Breast epithelium (tissue), 4 donors: Measurements from ENCODE around the gene RAP2C. TPM values are rescaled to one million over a fixed set of nuclear protein-coding genes. Genes with fewer than 3 reads are reported as not detected.

Source experiments
- DNase-seq, 2 donors: peaks; one replicate each; pipeline ENCODE4 v3.0.0-alpha.2; 2019; ENCODE audit warnings: low spot score in 2 of 2
- H3K27ac ChIP-seq, 2 donors: fragments of 200-600 bp; sonication (generic) in 1 of 2; one replicate each; pipeline ENCODE4 v1.5.1; 2016 to 2019; ENCODE audit warnings: mild to moderate bottlenecking in 1 of 2
- H3K27me3 ChIP-seq, 2 donors: fragments of 200-600 bp; sonication (generic) in 1 of 2; one replicate each; pipeline versions ENCODE4 v1.5.1 to v1.6.0; 2017 to 2019; ENCODE audit warnings: control low read depth in 1 of 2, mild to moderate bottlenecking in 1 of 2
- H3K36me3 ChIP-seq: fragments of 200-600 bp; one replicate; pipeline ENCODE4 v1.5.1; 2019
- H3K4me1 ChIP-seq, 2 donors: fragments of 200-600 bp; sonication (generic); one replicate each; pipeline ENCODE4 v1.5.1; 2016 to 2019; ENCODE audit warnings: control low read depth in 1 of 2
- H3K4me3 ChIP-seq, 3 donors: fragments of 200-600 bp; sonication (generic); 1 replicate in 2 of 3; 2 replicates in 1 of 3; pipeline ENCODE4 v1.5.1; 2016 to 2019; ENCODE audit warnings: mild to moderate bottlenecking in 3 of 3, moderate library complexity in 2 of 3
- H3K9me3 ChIP-seq, 2 donors: fragments of 200-600 bp; sonication (generic) in 1 of 2; one replicate each; pipeline ENCODE4 v1.5.1; 2016 to 2019; ENCODE audit warnings: control low read depth in 1 of 2
- CTCF ChIP-seq, 3 donors: fragments of 450-650 bp; IDR thresholded peaks; one replicate each; pipeline ENCODE4 v1.5.1; 2016 to 2017; ENCODE audit warnings: antibody characterized with exemption in 3 of 3, mild to moderate bottlenecking in 3 of 3, moderate library complexity in 3 of 3
- POLR2A ChIP-seq: fragments of 450-650 bp; IDR thresholded peaks from one replicate; pipeline ENCODE4 v1.6.1; 2016; ENCODE audit warnings: antibody characterized with exemption, mild to moderate bottlenecking, moderate library complexity
- POLR2AphosphoS5 ChIP-seq, 3 donors: sonication (generic); formaldehyde crosslinking; IDR thresholded peaks; one replicate each; pipeline ENCODE4 v1.6.1; 2017; ENCODE audit warnings: antibody characterized with exemption in 3 of 3
- intact Hi-C: fragments of 100-400 bp; cut with DNase I; formaldehyde crosslinking; loops from one replicate; pipeline ENCODE4 v1.15.1; 2023; ENCODE audit warnings: low total_unique reads
- total RNA-seq, 3 donors: library from RNA; depleted of rRNA; stranded (reverse); fragments of >200 nt; gene quantifications; one replicate each; pipeline ENCODE4 v1.1.0, GENCODE V29; 2016

RAP2C gene
- total RNA-seq, 3 donors from 2014 or later = 14.1 to 22.1 (median 18.0) TPM

GRCh38 chrX:132226169-132226568 is 6.9 kb upstream of the RAP2C start:
- peaks cover 0 to 26% of the 10 kb centered on the region in 2 donors for H3K27me3 ChIP-seq
- no peaks in the 10 kb centered on the region for H3K4me1 ChIP-seq
- DNase-seq = no peak
- H3K4me3 ChIP-seq = no peak overlapping the region
- no peaks in the 10 kb centered on the region for H3K9me3 ChIP-seq
- H3K36me3 ChIP-seq = no peaks in the 10 kb centered on the region
- intact Hi-C loops = no loop called here
- no peak overlapping the region for H3K27ac ChIP-seq
- TF ChIP-seq CTCF (IDR thresholded peaks at IDR 0.05) (peak in 1 of 3 donors; percentile 14), POLR2AphosphoS5 (IDR thresholded peaks at IDR 0.05) (no peak), POLR2A (no peak)

GRCh38 chrX:132218100-132218812 is 991 bp downstream of the RAP2C start:
- H3K4me3 ChIP-seq = peak overlapping the region; percentile 77 to 83 (median 80)
- H3K36me3 ChIP-seq = no peaks in the 10 kb centered on the region
- no peaks in the 10 kb centered on the region for H3K9me3 ChIP-seq
- peak; percentile 20 to 50 (median 33) for TF ChIP-seq POLR2AphosphoS5 (IDR thresholded peaks at IDR 0.05)
- no peak for TF ChIP-seq POLR2A
- TF ChIP-seq CTCF (IDR thresholded peaks at IDR 0.05) = no peak
- H3K27ac ChIP-seq = peak overlapping the region; percentile 95 to 98
- no peaks in the 10 kb centered on the region for H3K4me1 ChIP-seq
- peak; percentile 68 to 71 for DNase-seq
- peaks cover 0 to 9% of the 10 kb centered on the region in 2 donors for H3K27me3 ChIP-seq
- intact Hi-C loops = no loop called here

GRCh38 chrX:132217203-132218073 is 1.8 kb downstream of the RAP2C start:
- H3K27ac ChIP-seq = peak overlapping the region; percentile 95 to 98
- H3K4me1 ChIP-seq = no peaks in the 10 kb centered on the region
- H3K36me3 ChIP-seq = no peaks in the 10 kb centered on the region
- peaks cover 0 to 9% of the 10 kb centered on the region in 2 donors for H3K27me3 ChIP-seq
- peak; percentile 50 for DNase-seq
- no peaks in the 10 kb centered on the region for H3K9me3 ChIP-seq
- intact Hi-C loops = no loop called here
- peak overlapping the region; percentile 77 to 83 (median 80) for H3K4me3 ChIP-seq
- no peak for TF ChIP-seq CTCF (IDR thresholded peaks at IDR 0.05)
- peak in 1 of 3 donors; percentile 57 for TF ChIP-seq POLR2AphosphoS5 (IDR thresholded peaks at IDR 0.05)

GRCh38 chrX:132216806-132217202 is 2.4 kb downstream of the RAP2C start:
- intact Hi-C loops = no loop called here
- TF ChIP-seq POLR2A (no peak), POLR2AphosphoS5 (IDR thresholded peaks at IDR 0.05) (no peak), CTCF (IDR thresholded peaks at IDR 0.05) (no peak)
- H3K9me3 ChIP-seq = no peaks in the 10 kb centered on the region
- no peaks in the 10 kb centered on the region for H3K36me3 ChIP-seq
- H3K27ac ChIP-seq = peak overlapping the region; percentile 95 to 98
- H3K4me3 ChIP-seq = peak overlapping the region; percentile 77 to 83 (median 80)
- no peak for DNase-seq
- no peaks in the 10 kb centered on the region for H3K4me1 ChIP-seq
- H3K27me3 ChIP-seq = peaks cover 0 to 9% of the 10 kb centered on the region in 2 donors

- Histone ChIP-seq H3K27me3 (peaks cover 0 to 5% of the 10 kb centered on the region in 2 donors), H3K9me3 (no peaks in the 10 kb centered on the region), H3K4me3 (peak overlapping the region; percentile 77 to 83 (median 80)), H3K36me3 (no peaks in the 10 kb centered on the region), H3K4me1 (no peaks in the 10 kb centered on the region), H3K27ac (peak overlapping the region; percentile 95 to 98)
- TF ChIP-seq CTCF (IDR thresholded peaks at IDR 0.05) (no peak), POLR2A (no peak), POLR2AphosphoS5 (IDR thresholded peaks at IDR 0.05) (no peak)
- no peak for DNase-seq
- intact Hi-C loops = no loop called here
These were observed 3.0 kb downstream of the RAP2C start for GRCh38 chrX:132216283-132216682.
